HG03175 (cell line): ENCODE measurements around the gene MYO6.
A peak's percentile ranks its signal among the peaks of the same experiment; 100 is the strongest.

ENCODE experiments used
- ATAC-seq: cut with Tn5 transposase; IDR thresholded peaks from one replicate; pipeline ENCODE4 v1.9.1; 2021; ENCODE audit warnings: mild to moderate bottlenecking, moderate library complexity; ENCODE audit not compliant: unreplicated experiment

Gene MYO6

GRCh38 chr6:75940564-75940963 lies 191.5 kb downstream of the MYO6 start:
- ATAC-seq: no peak

GRCh38 chr6:75941509-75941908 lies 192.5 kb downstream of the MYO6 start:
- no peak for ATAC-seq

GRCh38 chr6:75943381-75943780 lies 194.3 kb downstream of the MYO6 start:
- no peak for ATAC-seq

GRCh38 chr6:75946146-75946831 lies 197.2 kb downstream of the MYO6 start:
- peak; percentile 53 for ATAC-seq

- no peak for ATAC-seq
Observed at GRCh38 chr6:75947935-75948334, 198.9 kb downstream of the MYO6 start.

GRCh38 chr6:75952128-75952527 lies 203.1 kb downstream of the MYO6 start:
- no peak for ATAC-seq

GRCh38 chr6:75963569-75963968 lies 214.5 kb downstream of the MYO6 start:
- no peak for ATAC-seq

GRCh38 chr6:75968143-75968542 lies 219.1 kb downstream of the MYO6 start:
- no peak for ATAC-seq
